ENCODE measurements around the gene MCM10. TPM values are rescaled to one million over a fixed set of nuclear protein-coding genes. Genes with fewer than 3 reads are reported as not detected.
"Not testable (repeated sequence)": the region's sequence is repeated elsewhere in the genome, so short reads cannot be mapped to it uniquely, and the experiment has no call there.

MCM10 gene
- polyA plus RNA-seq, 1 donor: 4.7 TPM

DNA sequence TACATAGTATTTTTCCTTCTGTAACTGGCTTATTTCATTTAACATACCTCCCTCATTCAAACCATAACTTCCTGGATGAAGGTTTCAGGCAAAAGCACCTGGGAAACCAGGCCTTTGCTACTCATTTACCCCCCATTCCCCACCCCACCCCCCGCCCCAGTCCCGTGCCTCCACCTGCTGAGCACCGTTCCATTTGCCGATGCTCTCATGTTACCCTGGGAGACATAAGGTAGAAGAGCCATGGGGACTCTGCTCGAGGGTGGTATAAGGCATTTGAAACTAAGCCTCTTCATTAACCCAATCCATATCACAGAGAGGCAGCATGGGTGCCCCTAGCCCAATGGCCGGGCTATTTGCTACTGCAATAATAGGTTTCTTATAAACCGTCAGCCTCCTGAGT lies 22.2 kb upstream of the MCM10 start:
- no peaks in the 10 kb centered on the region for H3K9me3 ChIP-seq (ENCODE audit: control insufficient read depth, low read depth, low read length)
- H3K4me3 ChIP-seq (ENCODE audit: low read length): no peak overlapping the region
- no CpG with 5 or more reads among the region's 7 CpGs for WGBS (ENCODE audit: insufficient coverage, low lambda C conversion rate)
- H3K27me3 ChIP-seq (ENCODE audit: control insufficient read depth, insufficient read depth, low read length): no peaks in the 10 kb centered on the region
- peaks cover 53% of the 10 kb centered on the region for H3K36me3 ChIP-seq (ENCODE audit: control insufficient read depth, insufficient read depth, low read length)
- DNase-seq: no peak
- H3K4me1 ChIP-seq (ENCODE audit: control insufficient read depth, insufficient read depth, low read length): no peaks in the 10 kb centered on the region
- no peak overlapping the region for H3K27ac ChIP-seq (ENCODE audit: low read length)

DNA sequence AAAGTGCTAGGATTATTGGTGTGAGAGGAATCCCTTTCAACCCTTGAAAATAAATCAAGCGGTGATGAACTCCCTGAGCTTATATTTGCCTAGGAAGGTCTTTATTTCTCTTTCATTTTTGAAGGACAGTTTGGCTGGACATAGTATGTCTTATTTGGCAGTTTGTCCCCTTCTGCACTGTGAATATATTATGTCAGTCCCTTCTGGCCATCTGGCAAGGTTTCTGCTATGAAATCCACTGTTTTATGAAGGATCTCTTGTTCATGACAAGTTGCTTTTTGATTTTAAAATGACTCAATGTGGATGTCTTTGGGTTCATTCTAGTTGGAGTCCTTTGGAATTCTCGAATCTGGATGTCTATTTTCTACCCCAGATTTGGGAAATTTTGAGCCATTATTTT lies 21.7 kb upstream of the MCM10 start:
- no peaks in the 10 kb centered on the region for H3K9me3 ChIP-seq (ENCODE audit: control insufficient read depth, low read depth, low read length)
- H3K4me3 ChIP-seq (ENCODE audit: low read length): no peak overlapping the region
- H3K27ac ChIP-seq (ENCODE audit: low read length): no peak overlapping the region
- 80% methylated on average over 2 of the region's 2 CpGs for WGBS (ENCODE audit: insufficient coverage, low lambda C conversion rate)
- DNase-seq: no peak
- no peaks in the 10 kb centered on the region for H3K27me3 ChIP-seq (ENCODE audit: control insufficient read depth, insufficient read depth, low read length)
- H3K36me3 ChIP-seq (ENCODE audit: control insufficient read depth, insufficient read depth, low read length): peaks cover 49% of the 10 kb centered on the region
- H3K4me1 ChIP-seq (ENCODE audit: control insufficient read depth, insufficient read depth, low read length): no peaks in the 10 kb centered on the region

DNA sequence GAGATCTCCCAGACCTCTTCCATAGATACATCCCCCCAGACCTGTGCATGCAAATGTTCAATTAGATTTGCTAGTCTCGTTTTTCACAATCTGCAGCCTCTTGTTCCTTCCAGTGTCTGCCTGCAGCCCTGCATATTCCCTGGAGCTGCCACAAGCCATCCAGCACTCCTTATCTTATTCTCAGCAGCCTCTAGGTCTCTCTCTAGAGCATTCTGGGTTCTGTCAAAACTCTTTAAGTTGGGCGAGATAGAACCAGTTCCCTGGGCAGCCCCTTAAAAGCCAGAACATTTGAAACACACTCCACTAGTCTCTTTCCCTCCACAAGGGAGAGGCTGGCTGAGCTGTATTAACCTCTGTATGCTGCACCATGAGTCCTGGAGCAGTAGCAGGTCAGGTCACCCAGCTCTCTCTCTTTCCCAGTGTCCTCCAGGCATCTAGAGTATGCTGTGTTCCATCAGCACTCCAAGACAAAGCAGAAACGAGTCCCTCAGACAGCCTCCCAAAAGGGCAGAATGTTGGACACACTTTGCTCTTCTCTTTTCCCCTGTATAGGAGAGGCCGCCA lies 20.6 kb upstream of the MCM10 start:
- H3K27ac ChIP-seq (ENCODE audit: low read length): no peak overlapping the region
- H3K4me3 ChIP-seq (ENCODE audit: low read length): no peak overlapping the region
- H3K4me1 ChIP-seq (ENCODE audit: control insufficient read depth, insufficient read depth, low read length): no peaks in the 10 kb centered on the region
- H3K9me3 ChIP-seq (ENCODE audit: control insufficient read depth, low read depth, low read length): no peaks in the 10 kb centered on the region
- H3K27me3 ChIP-seq (ENCODE audit: control insufficient read depth, insufficient read depth, low read length): no peaks in the 10 kb centered on the region
- DNase-seq: no peak
- WGBS (ENCODE audit: insufficient coverage, low lambda C conversion rate): no CpG with 5 or more reads among the region's 4 CpGs
- peaks cover 38% of the 10 kb centered on the region for H3K36me3 ChIP-seq (ENCODE audit: control insufficient read depth, insufficient read depth, low read length)

DNA sequence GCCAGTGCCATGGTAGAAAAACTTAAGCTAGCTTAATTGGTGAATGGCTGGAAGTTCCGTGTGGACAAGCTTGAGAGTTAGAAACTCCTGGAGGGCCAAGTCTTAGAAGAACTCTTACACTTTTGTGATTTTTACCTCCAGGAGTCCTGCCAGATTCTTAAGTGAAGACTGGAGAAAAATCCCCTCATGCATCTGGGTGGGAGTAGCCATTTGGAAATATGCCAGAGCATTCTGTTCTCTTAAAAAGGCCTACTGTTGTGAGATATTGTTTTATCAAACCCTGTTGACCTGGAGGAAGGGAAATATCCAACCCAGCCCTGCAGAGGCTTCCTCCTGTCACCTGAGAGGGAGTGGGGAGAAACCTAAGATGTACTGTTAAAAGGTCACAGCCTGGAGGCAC lies 17.6 kb upstream of the MCM10 start:
- peaks cover 26% of the 10 kb centered on the region for H3K36me3 ChIP-seq (ENCODE audit: control insufficient read depth, insufficient read depth, low read length)
- H3K4me3 ChIP-seq (ENCODE audit: low read length): no peak overlapping the region
- H3K4me1 ChIP-seq (ENCODE audit: control insufficient read depth, insufficient read depth, low read length): no peaks in the 10 kb centered on the region
- H3K9me3 ChIP-seq (ENCODE audit: control insufficient read depth, low read depth, low read length): no peaks in the 10 kb centered on the region
- no peak for DNase-seq
- WGBS (ENCODE audit: insufficient coverage, low lambda C conversion rate): no CpG with 5 or more reads among the region's 1 CpG
- no peak overlapping the region for H3K27ac ChIP-seq (ENCODE audit: low read length)
- H3K27me3 ChIP-seq (ENCODE audit: control insufficient read depth, insufficient read depth, low read length): no peaks in the 10 kb centered on the region

DNA sequence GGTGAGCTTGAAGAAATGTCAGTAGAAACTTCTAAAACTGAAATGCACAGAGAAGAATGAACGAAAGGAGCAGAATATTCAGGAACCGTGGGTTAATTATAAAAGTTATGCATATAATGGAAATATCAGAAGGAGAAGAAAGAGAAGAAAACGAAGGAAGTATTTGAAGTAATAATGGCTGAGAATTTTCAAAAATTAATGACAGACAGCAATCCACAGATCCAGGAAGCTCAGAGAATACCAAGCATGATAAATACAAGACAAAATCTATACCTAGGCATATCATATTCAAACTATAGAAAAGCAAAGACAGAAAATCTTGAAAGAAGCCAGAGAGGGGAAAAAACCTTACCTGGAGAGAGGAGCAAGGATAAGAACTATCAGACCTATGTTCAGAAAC lies 16.5 kb upstream of the MCM10 start:
- Histone ChIP-seq H3K4me1 (ENCODE audit: control insufficient read depth, insufficient read depth, low read length) (no peaks in the 10 kb centered on the region), H3K27ac (ENCODE audit: low read length) (no peak overlapping the region), H3K4me3 (ENCODE audit: low read length) (no peak overlapping the region), H3K9me3 (ENCODE audit: control insufficient read depth, low read depth, low read length) (no peaks in the 10 kb centered on the region), H3K27me3 (ENCODE audit: control insufficient read depth, insufficient read depth, low read length) (no peaks in the 10 kb centered on the region), H3K36me3 (ENCODE audit: control insufficient read depth, insufficient read depth, low read length) (peaks cover 21% of the 10 kb centered on the region)
- DNase-seq: no peak
- whole genome bisulfite sequencing (ENCODE audit: insufficient coverage, low lambda C conversion rate): 100% methylated on average over 3 of the region's 3 CpGs

DNA sequence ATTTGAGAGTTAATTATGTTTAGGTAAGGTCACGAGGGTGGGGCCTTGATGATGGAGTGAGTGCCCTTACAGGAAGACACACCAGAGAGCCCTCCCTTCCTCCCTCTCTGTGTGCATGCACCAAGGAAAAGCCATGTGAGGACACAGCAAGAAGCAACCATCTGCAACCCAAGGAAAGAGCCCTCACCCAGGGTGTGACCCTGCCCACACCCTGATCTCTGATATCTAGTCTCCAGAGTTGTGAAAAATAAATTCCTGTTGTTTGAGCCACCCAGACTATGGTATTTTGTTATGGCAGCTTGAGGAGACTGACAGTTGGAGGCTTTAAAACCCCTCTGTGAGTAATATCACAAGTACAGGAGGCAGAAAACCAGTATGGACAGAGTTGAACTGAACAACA lies 15.0 kb upstream of the MCM10 start:
- Histone ChIP-seq H3K27ac (ENCODE audit: low read length) (no peak overlapping the region), H3K27me3 (ENCODE audit: control insufficient read depth, insufficient read depth, low read length) (no peaks in the 10 kb centered on the region), H3K4me3 (ENCODE audit: low read length) (no peak overlapping the region), H3K9me3 (ENCODE audit: control insufficient read depth, low read depth, low read length) (no peaks in the 10 kb centered on the region), H3K4me1 (ENCODE audit: control insufficient read depth, insufficient read depth, low read length) (no peaks in the 10 kb centered on the region), H3K36me3 (ENCODE audit: control insufficient read depth, insufficient read depth, low read length) (peaks cover 9% of the 10 kb centered on the region)
- WGBS (ENCODE audit: insufficient coverage, low lambda C conversion rate): no CpG with 5 or more reads among the region's 1 CpG
- no peak for DNase-seq

DNA sequence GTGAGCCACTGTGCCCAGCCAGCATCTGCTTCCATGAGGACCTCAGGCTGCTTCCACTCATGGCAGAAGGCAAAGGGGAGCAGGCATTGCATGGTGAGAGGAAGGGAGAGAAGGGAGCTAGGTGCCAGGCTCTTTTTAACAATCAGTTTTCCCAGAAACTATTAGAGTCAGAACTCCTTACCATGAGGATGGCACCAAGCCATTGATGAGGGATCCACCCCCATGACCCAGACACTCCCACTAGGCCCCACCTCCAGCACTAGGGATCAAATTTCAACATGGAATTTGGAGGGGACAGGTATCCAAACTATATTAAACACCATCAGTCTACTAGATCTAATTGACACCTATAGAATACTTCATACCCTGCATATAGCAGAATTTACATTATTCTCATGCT lies 14.2 kb upstream of the MCM10 start:
- DNase-seq: no peak
- H3K4me1 ChIP-seq (ENCODE audit: control insufficient read depth, insufficient read depth, low read length): no peaks in the 10 kb centered on the region
- peaks cover 6% of the 10 kb centered on the region for H3K36me3 ChIP-seq (ENCODE audit: control insufficient read depth, insufficient read depth, low read length)
- H3K4me3 ChIP-seq (ENCODE audit: low read length): no peak overlapping the region
- no peaks in the 10 kb centered on the region for H3K27me3 ChIP-seq (ENCODE audit: control insufficient read depth, insufficient read depth, low read length)
- no peak overlapping the region for H3K27ac ChIP-seq (ENCODE audit: low read length)
- H3K9me3 ChIP-seq (ENCODE audit: control insufficient read depth, low read depth, low read length): no peaks in the 10 kb centered on the region

DNA sequence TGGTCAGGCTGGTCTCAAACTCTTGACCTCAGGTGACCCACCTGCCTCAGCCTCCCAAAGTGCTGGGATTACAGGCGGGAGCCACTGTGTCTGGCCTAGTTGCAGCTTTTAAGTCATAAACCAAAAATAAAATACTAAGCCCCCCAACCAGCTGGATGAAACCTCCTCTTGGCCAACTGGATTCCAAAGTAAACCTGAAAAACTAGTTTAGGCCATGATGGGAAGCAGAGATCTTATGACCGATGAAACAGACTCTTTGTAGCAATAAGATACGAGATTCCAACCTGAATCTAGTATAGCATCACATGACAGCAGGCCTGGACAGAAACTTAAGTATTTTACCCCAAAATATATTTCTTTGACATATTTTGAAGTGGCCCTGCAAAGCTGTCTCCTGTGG lies 9.1 kb upstream of the MCM10 start:
- Histone ChIP-seq H3K9me3 (ENCODE audit: control insufficient read depth, low read depth, low read length) (no peaks in the 10 kb centered on the region), H3K4me1 (ENCODE audit: control insufficient read depth, insufficient read depth, low read length) (no peaks in the 10 kb centered on the region), H3K36me3 (ENCODE audit: control insufficient read depth, insufficient read depth, low read length) (no peaks in the 10 kb centered on the region), H3K27me3 (ENCODE audit: control insufficient read depth, insufficient read depth, low read length) (no peaks in the 10 kb centered on the region), H3K4me3 (ENCODE audit: low read length) (no peak overlapping the region), H3K27ac (ENCODE audit: low read length) (no peak overlapping the region)
- no peak for DNase-seq
- no CpG with 5 or more reads among the region's 3 CpGs for WGBS (ENCODE audit: insufficient coverage, low lambda C conversion rate)

DNA sequence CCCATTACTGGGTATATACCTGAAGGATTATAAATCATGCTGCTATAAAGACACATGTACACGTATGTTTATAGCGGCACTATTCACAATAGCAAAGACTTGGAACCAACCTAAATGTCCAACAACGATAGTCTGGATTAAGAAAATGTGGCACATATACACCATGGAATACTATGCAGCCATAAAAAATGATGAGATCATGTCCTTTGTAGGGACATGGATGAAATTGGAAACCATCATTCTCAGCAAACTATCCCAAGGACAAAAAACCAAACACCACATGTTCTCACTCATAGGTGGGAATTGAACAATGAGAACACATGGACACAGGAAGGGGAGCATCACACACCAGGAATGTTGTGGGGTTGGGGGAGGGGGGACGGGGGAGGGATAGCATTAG lies 5.5 kb upstream of the MCM10 start:
- H3K9me3 ChIP-seq (ENCODE audit: control insufficient read depth, low read depth, low read length); H3K4me1 ChIP-seq (ENCODE audit: control insufficient read depth, insufficient read depth, low read length); DNase-seq; H3K36me3 ChIP-seq (ENCODE audit: control insufficient read depth, insufficient read depth, low read length); H3K27ac ChIP-seq (ENCODE audit: low read length); H3K27me3 ChIP-seq (ENCODE audit: control insufficient read depth, insufficient read depth, low read length); H3K4me3 ChIP-seq (ENCODE audit: low read length): not testable (repeated sequence)
- no CpG with 5 or more reads among the region's 4 CpGs for WGBS (ENCODE audit: insufficient coverage, low lambda C conversion rate)

DNA sequence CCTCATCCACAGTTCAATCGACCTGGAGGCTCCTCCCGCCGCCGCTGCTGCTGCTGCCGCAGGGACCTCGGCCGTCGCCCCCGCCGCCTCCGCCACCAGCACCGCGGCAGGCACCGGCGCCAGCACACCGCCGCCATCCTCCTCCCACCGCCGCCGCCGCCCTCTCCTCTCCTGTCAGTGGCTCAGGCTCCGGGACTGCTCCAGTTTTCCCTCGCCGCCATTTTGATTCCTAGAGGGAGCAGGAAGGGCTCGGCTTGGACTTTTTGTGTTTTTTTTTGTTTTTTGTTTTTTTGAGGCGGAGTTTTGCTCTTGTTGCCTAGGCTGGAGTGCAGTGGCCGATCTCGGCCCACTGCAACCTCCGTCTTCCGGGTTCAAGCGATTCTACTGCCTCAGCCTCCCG lies 3.0 kb upstream of the MCM10 start:
- peak in 1 of 2 donors; percentile 30 for DNase-seq
- Histone ChIP-seq H3K4me3 (ENCODE audit: low read length) (peak overlapping the region; percentile 31), H3K27ac (ENCODE audit: low read length) (no peak overlapping the region), H3K4me1 (ENCODE audit: control insufficient read depth, insufficient read depth, low read length) (peaks cover 5% of the 10 kb centered on the region), H3K36me3 (ENCODE audit: control insufficient read depth, insufficient read depth, low read length) (no peaks in the 10 kb centered on the region), H3K9me3 (ENCODE audit: control insufficient read depth, low read depth, low read length) (no peaks in the 10 kb centered on the region), H3K27me3 (ENCODE audit: control insufficient read depth, insufficient read depth, low read length) (no peaks in the 10 kb centered on the region)
- WGBS (ENCODE audit: insufficient coverage, low lambda C conversion rate): no CpG with 5 or more reads among the region's 32 CpGs

DNA sequence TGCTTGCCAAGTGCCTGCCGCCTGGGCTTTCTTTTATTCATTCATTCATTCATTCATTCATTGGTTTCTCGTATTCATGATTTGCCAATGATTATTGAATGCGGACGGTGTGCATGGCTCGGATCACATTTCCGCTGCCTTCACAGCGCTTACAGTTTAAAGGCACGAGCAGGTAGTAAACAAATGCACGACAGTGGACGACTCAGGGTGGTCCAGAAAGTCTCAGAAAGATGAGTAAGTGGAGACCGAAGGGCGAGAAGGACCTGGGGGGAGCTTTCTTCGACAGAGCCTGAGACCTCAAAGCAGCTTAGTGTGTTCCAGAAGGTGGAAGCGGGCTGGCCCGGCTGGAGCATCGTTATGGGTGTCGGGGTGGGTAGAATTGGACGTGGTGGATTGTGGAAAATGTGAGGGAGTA lies 506 bp downstream of the MCM10 start:
- H3K27ac ChIP-seq (ENCODE audit: low read length): no peak overlapping the region
- no CpG with 5 or more reads among the region's 18 CpGs for WGBS (ENCODE audit: insufficient coverage, low lambda C conversion rate)

More for the DNA sequence above, 506 bp downstream of the MCM10 start:
- peak overlapping the region; percentile 37 for H3K4me3 ChIP-seq (ENCODE audit: low read length)
- peaks cover 5% of the 10 kb centered on the region for H3K4me1 ChIP-seq (ENCODE audit: control insufficient read depth, insufficient read depth, low read length)
- no peaks in the 10 kb centered on the region for H3K9me3 ChIP-seq (ENCODE audit: control insufficient read depth, low read depth, low read length)
- no peaks in the 10 kb centered on the region for H3K36me3 ChIP-seq (ENCODE audit: control insufficient read depth, insufficient read depth, low read length)
- no peaks in the 10 kb centered on the region for H3K27me3 ChIP-seq (ENCODE audit: control insufficient read depth, insufficient read depth, low read length)
- no peak for DNase-seq
